ENCODE data around the gene SHFL. TPM values are rescaled to one million over a fixed set of nuclear protein-coding genes. Genes with fewer than 3 reads are reported as not detected.

Gene SHFL
- total and polyA plus RNA-seq, 2 experiments from 2014 or later, result 2.2 to 7.8 TPM

DNA sequence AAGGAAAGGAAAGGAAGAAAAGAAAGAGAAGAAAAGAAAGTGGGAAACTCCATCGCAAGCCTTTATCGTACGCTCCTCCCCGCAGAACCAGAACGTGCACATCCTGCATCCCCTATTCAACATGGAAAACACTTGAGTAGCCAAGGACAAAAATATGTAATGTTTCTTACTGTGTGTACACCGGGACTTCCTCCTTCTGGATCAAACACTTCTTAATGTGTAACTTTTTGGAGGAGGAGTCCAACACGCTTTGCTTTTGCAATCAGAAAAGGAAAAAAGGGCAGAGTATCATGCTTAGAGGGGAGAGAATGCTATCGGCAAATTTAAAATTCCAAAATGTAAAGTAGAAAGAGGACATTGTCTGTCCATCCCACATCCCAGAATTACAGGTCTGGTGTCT, 7.8 kb upstream of the SHFL start:
- no peak for TF ChIP-seq CTCF (IDR thresholded peaks at IDR 0.05; ENCODE audit: low read depth, low read length)

GRCh38 chr19:10079031-10079453, 7.1 kb upstream of the SHFL start:
- H3K4me3 ChIP-seq, result no peak overlapping the region
- H3K36me3 ChIP-seq, result no peaks in the 10 kb centered on the region
- peaks cover 14% of the 10 kb centered on the region for H3K27me3 ChIP-seq
- DNase-seq (ENCODE audit: low read depth in 1 of 2, low spot score in 1 of 2), result no peak
- no peaks in the 10 kb centered on the region for H3K4me1 ChIP-seq (ENCODE audit: low read depth)
- H3K9me3 ChIP-seq (ENCODE audit: low read depth), result no peaks in the 10 kb centered on the region
- TF ChIP-seq CTCF (IDR thresholded peaks at IDR 0.05; ENCODE audit: low read depth, low read length), result no peak
- H3K27ac ChIP-seq, result no peak overlapping the region

More for the DNA sequence above, 7.8 kb upstream of the SHFL start:
- Histone ChIP-seq H3K9me3 (ENCODE audit: low read depth) (no peaks in the 10 kb centered on the region), H3K27me3 (peaks cover 8% of the 10 kb centered on the region), H3K4me3 (no peak overlapping the region), H3K36me3 (no peaks in the 10 kb centered on the region), H3K4me1 (ENCODE audit: low read depth) (no peaks in the 10 kb centered on the region), H3K27ac (no peak overlapping the region)
- DNase-seq (ENCODE audit: low read depth in 1 of 2, low spot score in 1 of 2), result no peak

GRCh38 chr19:10083911-10084310, 2.2 kb upstream of the SHFL start:
- Histone ChIP-seq H3K9me3 (ENCODE audit: low read depth) (no peaks in the 10 kb centered on the region), H3K4me3 (no peak overlapping the region), H3K4me1 (ENCODE audit: low read depth) (no peaks in the 10 kb centered on the region), H3K27ac (no peak overlapping the region), H3K27me3 (peaks cover 36% of the 10 kb centered on the region), H3K36me3 (no peaks in the 10 kb centered on the region)
- no peak for TF ChIP-seq CTCF (IDR thresholded peaks at IDR 0.05; ENCODE audit: low read depth, low read length)
- no peak for DNase-seq (ENCODE audit: low read depth in 1 of 2, low spot score in 1 of 2)

DNA sequence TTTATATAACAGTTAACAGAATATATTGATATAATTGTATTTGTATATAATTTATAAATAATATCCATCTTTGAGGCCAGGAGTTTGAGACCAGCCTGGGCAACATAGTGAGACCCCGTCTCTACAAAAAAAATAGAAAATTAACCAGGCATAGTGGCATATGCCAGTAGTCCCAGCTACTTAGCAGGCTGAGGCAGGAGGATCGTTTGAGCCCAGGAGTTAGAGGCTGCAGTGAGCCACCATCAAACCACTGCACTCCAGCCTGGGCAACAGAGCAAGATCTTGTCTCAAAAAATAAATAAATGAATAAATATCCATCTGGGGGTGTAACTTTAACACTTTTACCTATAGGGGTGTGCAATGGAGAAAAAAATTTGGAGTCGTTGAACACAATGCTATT, 1.3 kb upstream of the SHFL start:
- no peaks in the 10 kb centered on the region for H3K36me3 ChIP-seq
- peaks cover 36% of the 10 kb centered on the region for H3K27me3 ChIP-seq
- TF ChIP-seq CTCF (IDR thresholded peaks at IDR 0.05; ENCODE audit: low read depth, low read length), result no peak
- H3K27ac ChIP-seq, result no peak overlapping the region
- DNase-seq (ENCODE audit: low read depth in 1 of 2, low spot score in 1 of 2), result no peak
- H3K4me1 ChIP-seq (ENCODE audit: low read depth), result no peaks in the 10 kb centered on the region
- H3K4me3 ChIP-seq, result no peak overlapping the region
- no peaks in the 10 kb centered on the region for H3K9me3 ChIP-seq (ENCODE audit: low read depth)

DNA sequence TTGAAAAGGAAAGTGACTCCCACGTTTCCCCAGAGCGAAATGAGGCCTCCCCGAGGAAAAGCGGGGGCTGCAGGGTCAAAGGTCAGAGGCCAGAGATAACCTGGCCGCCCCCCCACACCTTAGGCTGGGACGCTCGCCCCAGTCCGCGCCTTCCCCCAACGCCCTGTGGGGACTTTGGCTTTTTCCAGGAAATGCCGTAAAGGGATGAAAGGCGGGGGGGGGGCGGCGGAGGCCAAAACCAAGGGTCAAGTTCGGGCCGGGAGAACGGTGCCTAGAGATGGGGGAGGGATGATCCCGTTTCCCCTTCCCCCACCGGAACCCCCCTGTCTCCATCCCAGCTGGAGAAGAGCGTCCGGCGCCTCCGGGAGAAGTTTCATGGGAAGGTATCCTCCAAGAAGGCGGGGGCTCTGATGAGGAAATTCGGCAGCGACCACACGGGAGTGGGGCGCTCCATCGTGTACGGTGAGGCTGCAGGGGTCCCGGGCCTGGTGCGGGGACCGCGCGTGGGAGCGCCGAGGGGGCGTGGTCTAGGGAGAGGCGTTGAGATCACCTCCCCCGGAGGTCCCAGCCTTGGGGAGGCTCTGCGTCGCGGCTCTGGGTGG, 575 bp downstream of the SHFL start:
- H3K4me3 ChIP-seq, result peak overlapping the region; percentile 62
- no peaks in the 10 kb centered on the region for H3K4me1 ChIP-seq (ENCODE audit: low read depth)
- no peaks in the 10 kb centered on the region for H3K9me3 ChIP-seq (ENCODE audit: low read depth)
- TF ChIP-seq CTCF (IDR thresholded peaks at IDR 0.05; ENCODE audit: low read depth, low read length), result no peak
- H3K36me3 ChIP-seq, result no peaks in the 10 kb centered on the region
- peaks cover 32% of the 10 kb centered on the region for H3K27me3 ChIP-seq
- DNase-seq (ENCODE audit: low read depth in 1 of 2, low spot score in 1 of 2), result peak in 1 of 2 donors; percentile 22
- no peak overlapping the region for H3K27ac ChIP-seq
